HG03571 (cell line): ENCODE measurements around the gene CYP1A1.

ENCODE experiments used
- ATAC-seq: cut with Tn5 transposase; IDR thresholded peaks from one replicate; pipeline ENCODE4 v1.9.1; 2021; ENCODE audit not compliant: unreplicated experiment

CYP1A1 gene

DNA sequence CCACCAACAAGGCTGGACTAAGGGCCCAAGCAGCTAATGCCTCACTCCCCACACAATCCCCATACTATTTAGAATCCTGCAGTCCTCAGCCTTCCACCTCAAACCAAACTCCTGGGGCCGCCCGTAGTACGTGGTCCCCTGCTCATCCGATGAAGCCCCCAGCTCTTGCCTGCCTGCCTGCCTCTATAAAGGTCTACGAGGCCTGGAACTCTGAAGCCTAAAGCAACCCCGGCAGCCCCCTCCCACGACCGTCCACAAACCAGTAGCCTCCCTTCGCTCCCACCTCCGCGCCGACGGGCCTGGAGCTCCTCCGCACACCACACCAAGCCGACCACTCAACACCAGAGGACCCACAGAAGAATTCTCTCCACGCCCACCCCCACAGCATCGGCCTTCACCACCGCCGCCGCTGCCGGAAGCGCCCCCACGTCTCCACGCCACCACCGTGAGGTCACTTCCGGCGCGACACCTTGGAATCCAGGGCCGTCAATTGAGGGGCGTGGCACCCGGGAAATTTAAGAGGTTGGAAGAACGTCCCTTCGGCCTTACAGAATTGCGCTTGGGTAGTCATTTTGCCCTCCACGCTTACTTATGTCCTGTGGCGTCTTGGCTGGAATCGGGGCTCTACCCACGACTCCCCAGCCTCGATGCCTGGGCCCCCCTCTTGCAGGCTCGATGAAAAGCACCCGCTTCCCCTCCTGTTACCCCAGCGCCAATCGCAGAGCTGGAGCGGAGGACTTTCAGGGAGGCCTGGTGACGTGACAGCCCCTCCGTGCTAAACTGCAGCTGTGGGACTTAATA is 29.5 kb downstream of the CYP1A1 start, which contains the start of gene EDC3:
TSS of gene EDC3 (minus strand) at position 428 of the 801 bp plus-strand sequence. CDS start 20,900 bp downstream, outside the sequence.
- no peak for ATAC-seq

DNA sequence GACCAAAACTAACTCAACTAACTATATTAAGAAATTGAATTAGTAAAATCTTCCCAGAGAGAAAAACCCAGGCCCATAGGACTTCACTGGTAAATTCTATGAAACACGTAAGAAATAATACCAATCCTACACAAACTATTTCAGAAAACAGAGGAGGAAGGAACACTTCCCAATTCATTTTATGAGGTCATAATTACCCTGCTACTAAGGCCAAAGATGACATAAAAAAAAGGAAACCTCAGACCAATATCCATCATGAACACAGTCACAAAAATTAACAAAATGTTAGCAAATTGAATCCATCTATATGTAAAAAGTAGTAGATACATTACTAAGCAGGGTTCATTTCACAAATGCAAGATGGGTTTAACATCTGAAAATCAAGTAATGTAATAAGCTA is 33.0 kb downstream of the CYP1A1 start:
- ATAC-seq: no peak

DNA sequence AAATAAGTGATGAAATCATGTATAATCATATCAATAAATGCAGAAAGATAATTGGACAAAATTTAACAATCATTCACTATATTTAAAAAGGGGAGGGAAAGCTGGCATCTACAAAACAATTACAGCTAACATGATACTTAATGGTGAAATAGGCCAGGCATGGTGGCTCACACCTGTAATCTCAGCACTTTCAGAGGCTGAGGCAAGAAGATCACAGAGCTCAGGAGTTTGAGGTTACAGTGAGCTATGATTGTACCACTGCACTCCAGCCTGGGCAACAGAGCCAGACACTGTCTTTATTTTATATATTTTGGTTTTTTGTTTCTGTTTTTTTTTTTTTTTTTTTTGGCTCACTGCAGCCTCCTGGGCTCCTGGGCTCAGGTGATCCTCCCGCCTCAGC is 41.6 kb downstream of the CYP1A1 start:
- no peak for ATAC-seq

DNA sequence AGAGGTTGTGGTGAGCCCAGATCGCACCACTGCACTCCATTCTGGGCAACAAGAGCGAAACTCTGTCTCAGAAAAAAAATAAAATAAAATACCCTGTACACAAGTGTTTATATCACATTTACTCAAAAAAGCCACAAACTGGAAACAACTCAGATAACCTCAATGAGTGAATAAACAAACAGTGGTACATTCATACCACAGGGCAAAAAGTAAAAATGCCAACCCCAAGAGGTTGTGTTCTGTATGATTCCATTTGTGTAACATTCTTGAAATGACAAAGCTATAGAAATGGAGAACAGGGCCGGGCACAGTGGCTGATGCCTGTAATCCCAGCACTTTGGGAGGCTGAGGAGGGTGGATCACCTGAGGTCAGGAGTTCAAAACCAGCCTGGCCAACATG is 42.4 kb downstream of the CYP1A1 start:
- no peak for ATAC-seq

DNA sequence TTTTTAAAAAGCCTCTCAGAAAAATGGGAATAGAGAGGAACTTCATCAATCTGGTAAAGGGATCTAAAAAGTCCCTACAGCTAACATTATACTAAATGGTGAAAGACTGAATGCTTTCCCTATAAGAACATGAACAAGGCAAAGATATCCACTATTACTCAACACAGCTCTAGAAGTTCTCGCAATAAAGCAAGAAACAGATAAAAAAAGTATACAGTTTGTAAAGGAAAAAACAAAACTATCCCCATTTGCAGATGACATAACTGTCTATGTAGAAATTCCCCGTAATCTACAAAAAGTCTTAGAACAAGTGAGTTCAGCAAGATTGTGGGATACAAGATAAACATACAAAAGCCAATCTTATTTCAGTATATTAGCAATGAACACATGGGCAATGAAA is 44.9 kb downstream of the CYP1A1 start:
- ATAC-seq: no peak

DNA sequence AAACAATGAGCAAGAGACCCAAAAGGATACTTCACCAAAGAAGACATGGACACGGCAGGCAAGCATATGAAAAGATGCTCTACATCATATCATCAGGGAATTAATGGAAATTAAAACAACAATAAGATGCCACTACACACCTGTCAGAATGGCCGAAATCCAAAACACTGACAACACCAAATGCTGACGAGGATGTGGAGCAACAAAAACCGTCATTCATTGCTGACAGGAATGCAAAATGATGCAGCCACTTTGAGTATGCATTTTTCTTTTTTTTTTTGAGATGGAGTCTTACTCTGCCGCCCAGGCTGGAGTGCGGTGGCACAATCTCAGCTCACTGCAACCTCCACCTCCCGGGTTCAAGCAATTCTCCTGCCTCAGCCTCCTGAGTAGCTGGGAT is 48.5 kb downstream of the CYP1A1 start:
- no peak for ATAC-seq

DNA sequence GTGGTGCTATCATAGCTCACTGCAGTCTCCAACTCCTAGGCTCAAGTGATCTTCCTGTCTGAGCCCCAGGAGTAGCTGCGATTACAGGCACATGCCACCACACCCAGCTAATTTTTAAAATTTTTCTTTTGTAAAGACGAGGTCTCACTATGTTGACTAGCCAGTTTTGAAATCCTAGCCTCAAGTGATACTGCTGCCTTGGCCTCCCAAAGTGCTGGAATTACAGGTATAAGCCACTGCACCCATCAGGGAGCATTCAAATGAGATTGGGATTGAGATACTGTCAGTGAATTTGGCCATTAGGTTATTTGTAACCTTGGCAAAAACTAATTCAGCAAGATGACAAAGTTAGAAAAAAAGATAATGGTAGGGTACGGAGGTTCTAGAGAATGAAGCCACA is 51.2 kb downstream of the CYP1A1 start:
- no peak for ATAC-seq

DNA sequence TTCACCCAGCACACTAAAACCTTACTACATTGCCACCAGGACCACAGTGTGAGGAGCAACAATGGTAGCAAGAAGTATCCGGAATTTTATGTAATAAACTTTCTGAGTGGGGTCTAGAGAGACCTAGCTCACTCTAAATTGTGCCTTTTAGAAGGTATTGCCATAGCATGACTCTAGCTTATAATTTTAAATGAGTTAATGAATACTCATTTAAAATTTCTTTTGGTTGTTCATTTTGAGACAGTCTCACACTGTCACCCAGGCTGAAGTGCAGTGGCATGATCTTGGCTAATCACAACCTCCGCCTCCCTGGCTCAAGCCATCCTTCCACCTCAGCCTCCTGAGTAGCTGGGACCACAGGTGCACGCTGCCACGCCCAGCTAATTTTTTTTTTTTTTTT is 55.7 kb downstream of the CYP1A1 start:
- ATAC-seq: no peak
